ENCODE data around the gene CNIH2. TPM values are rescaled to one million over a fixed set of nuclear protein-coding genes. Genes with fewer than 3 reads are reported as not detected.

Gene CNIH2
- total and polyA plus RNA-seq, 9 of the 15 experiments (the other 6 are each of a cell fraction or from before 2014, with no cell fraction given): 0.26 to 0.89 (median 0.40) TPM; not detected in 4

- no peak for TF ChIP-seq CBX5 (IDR thresholded peaks at IDR 0.05; ENCODE audit: borderline replicate concordance, low read depth)
- TF ChIP-seq RNF2 (IDR thresholded peaks at IDR 0.05): no peak
- no peak for TF ChIP-seq SMAD1 (IDR thresholded peaks at IDR 0.05; ENCODE audit: low read depth, low read length, partially characterized antibody)
- peak; percentile 74 for TF ChIP-seq C11orf30 (IDR thresholded peaks at IDR 0.05; ENCODE audit: low read depth)
- TF ChIP-seq, protein P1, sequence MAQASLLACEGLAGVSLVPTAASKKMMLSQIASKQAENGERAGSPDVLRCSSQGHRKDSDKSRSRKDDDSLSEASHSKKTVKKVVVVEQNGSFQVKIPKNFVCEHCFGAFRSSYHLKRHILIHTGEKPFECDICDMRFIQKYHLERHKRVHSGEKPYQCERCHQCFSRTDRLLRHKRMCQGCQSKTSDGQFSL (CRISPR knock-in tag; IDR thresholded peaks at IDR 0.05): no peak
- TF ChIP-seq, protein P1 (tag; IDR thresholded peaks at IDR 0.05): no peak
- peak; percentile 62 for TF ChIP-seq MAFF (IDR thresholded peaks at IDR 0.05; ENCODE audit: low read length)
- TF ChIP-seq ZNF316 (IDR thresholded peaks at IDR 0.05): peak; percentile 87
- no peak for TF ChIP-seq FOS (IDR thresholded peaks at IDR 0.05; ENCODE audit: extremely low read depth, insufficient read length)
- TF ChIP-seq PTTG1 (tag; IDR thresholded peaks at IDR 0.05; ENCODE audit: low read depth): no peak
- no peak for TF ChIP-seq ETV5 (CRISPR knock-in tag; IDR thresholded peaks at IDR 0.05; ENCODE audit: low read depth)
- no peak for TF ChIP-seq ZNF76 (CRISPR knock-in tag; IDR thresholded peaks at IDR 0.05; ENCODE audit: borderline replicate concordance)
- no peak for TF ChIP-seq COPS2 (conservative IDR thresholded peaks at IDR 0.05)
- TF ChIP-seq, protein P2, sequence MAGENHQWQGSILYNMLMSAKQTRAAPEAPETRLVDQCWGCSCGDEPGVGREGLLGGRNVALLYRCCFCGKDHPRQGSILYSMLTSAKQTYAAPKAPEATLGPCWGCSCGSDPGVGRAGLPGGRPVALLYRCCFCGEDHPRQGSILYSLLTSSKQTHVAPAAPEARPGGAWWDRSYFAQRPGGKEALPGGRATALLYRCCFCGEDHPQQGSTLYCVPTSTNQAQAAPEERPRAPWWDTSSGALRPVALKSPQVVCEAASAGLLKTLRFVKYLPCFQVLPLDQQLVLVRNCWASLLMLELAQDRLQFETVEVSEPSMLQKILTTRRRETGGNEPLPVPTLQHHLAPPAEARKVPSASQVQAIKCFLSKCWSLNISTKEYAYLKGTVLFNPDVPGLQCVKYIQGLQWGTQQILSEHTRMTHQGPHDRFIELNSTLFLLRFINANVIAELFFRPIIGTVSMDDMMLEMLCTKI (IDR thresholded peaks at IDR 0.05; ENCODE audit: partially characterized antibody): no peak
These were observed 29.1 kb upstream of the CNIH2 start (continued) for GRCh38 chr11:66248903-66249302.

Data from K562 (cell line).